ENCODE measurements around the gene LRRK1. TPM values are rescaled to one million over a fixed set of nuclear protein-coding genes. Genes with fewer than 3 reads are reported as not detected.

Gene LRRK1
- total and polyA plus RNA-seq, 2 experiments from 2014 or later, result 2.6 to 4.5 TPM

GRCh38 chr15:100934166-100934565, 15.0 kb downstream of the LRRK1 start:
- Histone ChIP-seq H3K4me1 (ENCODE audit: insufficient read depth) (peaks cover 14% of the 10 kb centered on the region), H2AFZ (no peak overlapping the region), H3F3A (replicated peaks; ENCODE audit: low read depth) (no peaks in the 10 kb centered on the region), H3K27me3 (ENCODE audit: insufficient read depth) (no peaks in the 10 kb centered on the region), H3K4me2 (no peak overlapping the region), H3K4me3 (no peak overlapping the region), H3K27ac (ENCODE audit: low read depth) (no peak overlapping the region), H4K20me1 (replicated peaks; ENCODE audit: insufficient read depth) (no peaks in the 10 kb centered on the region), H3K36me3 (ENCODE audit: insufficient read depth) (no peaks in the 10 kb centered on the region), H3K79me2 (replicated peaks; ENCODE audit: insufficient read depth) (no peaks in the 10 kb centered on the region), H3K9me2 (ENCODE audit: insufficient read depth) (no peaks in the 10 kb centered on the region; the same call in 1 of the 2 replicates)
- TF ChIP-seq CREB1 (CRISPR knock-in tag; IDR thresholded peaks at IDR 0.05; ENCODE audit: low read depth), result no peak
- TF ChIP-seq JUNB (IDR thresholded peaks at IDR 0.05; ENCODE audit: unreplicated experiment), result no peak
- TF ChIP-seq, protein P1, sequence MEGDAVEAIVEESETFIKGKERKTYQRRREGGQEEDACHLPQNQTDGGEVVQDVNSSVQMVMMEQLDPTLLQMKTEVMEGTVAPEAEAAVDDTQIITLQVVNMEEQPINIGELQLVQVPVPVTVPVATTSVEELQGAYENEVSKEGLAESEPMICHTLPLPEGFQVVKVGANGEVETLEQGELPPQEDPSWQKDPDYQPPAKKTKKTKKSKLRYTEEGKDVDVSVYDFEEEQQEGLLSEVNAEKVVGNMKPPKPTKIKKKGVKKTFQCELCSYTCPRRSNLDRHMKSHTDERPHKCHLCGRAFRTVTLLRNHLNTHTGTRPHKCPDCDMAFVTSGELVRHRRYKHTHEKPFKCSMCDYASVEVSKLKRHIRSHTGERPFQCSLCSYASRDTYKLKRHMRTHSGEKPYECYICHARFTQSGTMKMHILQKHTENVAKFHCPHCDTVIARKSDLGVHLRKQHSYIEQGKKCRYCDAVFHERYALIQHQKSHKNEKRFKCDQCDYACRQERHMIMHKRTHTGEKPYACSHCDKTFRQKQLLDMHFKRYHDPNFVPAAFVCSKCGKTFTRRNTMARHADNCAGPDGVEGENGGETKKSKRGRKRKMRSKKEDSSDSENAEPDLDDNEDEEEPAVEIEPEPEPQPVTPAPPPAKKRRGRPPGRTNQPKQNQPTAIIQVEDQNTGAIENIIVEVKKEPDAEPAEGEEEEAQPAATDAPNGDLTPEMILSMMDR (conservative IDR thresholded peaks at IDR 0.05; ENCODE audit: low read depth in 2 of 2), result no peak
- no peak for TF ChIP-seq POLR2AphosphoS5 (IDR thresholded peaks at IDR 0.05; ENCODE audit: low read depth)
- no peak for TF ChIP-seq ZNF114 (CRISPR knock-in tag; IDR thresholded peaks at IDR 0.05)
- TF ChIP-seq ZNF331 (CRISPR knock-in tag; IDR thresholded peaks at IDR 0.05; ENCODE audit: low read depth), result no peak
- TF ChIP-seq, protein P2, sequence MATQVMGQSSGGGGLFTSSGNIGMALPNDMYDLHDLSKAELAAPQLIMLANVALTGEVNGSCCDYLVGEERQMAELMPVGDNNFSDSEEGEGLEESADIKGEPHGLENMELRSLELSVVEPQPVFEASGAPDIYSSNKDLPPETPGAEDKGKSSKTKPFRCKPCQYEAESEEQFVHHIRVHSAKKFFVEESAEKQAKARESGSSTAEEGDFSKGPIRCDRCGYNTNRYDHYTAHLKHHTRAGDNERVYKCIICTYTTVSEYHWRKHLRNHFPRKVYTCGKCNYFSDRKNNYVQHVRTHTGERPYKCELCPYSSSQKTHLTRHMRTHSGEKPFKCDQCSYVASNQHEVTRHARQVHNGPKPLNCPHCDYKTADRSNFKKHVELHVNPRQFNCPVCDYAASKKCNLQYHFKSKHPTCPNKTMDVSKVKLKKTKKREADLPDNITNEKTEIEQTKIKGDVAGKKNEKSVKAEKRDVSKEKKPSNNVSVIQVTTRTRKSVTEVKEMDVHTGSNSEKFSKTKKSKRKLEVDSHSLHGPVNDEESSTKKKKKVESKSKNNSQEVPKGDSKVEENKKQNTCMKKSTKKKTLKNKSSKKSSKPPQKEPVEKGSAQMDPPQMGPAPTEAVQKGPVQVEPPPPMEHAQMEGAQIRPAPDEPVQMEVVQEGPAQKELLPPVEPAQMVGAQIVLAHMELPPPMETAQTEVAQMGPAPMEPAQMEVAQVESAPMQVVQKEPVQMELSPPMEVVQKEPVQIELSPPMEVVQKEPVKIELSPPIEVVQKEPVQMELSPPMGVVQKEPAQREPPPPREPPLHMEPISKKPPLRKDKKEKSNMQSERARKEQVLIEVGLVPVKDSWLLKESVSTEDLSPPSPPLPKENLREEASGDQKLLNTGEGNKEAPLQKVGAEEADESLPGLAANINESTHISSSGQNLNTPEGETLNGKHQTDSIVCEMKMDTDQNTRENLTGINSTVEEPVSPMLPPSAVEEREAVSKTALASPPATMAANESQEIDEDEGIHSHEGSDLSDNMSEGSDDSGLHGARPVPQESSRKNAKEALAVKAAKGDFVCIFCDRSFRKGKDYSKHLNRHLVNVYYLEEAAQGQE (IDR thresholded peaks at IDR 0.05; ENCODE audit: unreplicated experiment), result no peak
- TF ChIP-seq EZH2 (IDR thresholded peaks at IDR 0.05; ENCODE audit: low read depth, unreplicated experiment), result no peak
- TF ChIP-seq STAT1 (IDR thresholded peaks at IDR 0.05; ENCODE audit: unreplicated experiment), result no peak
- TF ChIP-seq ZNF462 (CRISPR knock-in tag; IDR thresholded peaks at IDR 0.05), result no peak
- Mint-ChIP-seq H3K9me3 (no peaks in the 10 kb centered on the region), H3K27ac (no peak overlapping the region), H3K4me1 (peaks cover 23% of the 10 kb centered on the region), H3K27me3 (ENCODE audit: insufficient read depth, low read depth, poor library complexity) (no peaks in the 10 kb centered on the region), H3K36me3 (ENCODE audit: low read depth) (no peaks in the 10 kb centered on the region), H3K4me3 (no peak overlapping the region)
- ATAC-seq (no peak), DNase-seq (ENCODE audit: low spot score) (no peak)

Measured in GM23338 (cell line).